Liver (tissue), 9 donors: Measurements from ENCODE around the gene HBA2. TPM values are rescaled to one million over a fixed set of nuclear protein-coding genes. Genes with fewer than 3 reads are reported as not detected.

Experiments used
- DNase-seq: peaks from one replicate; pipeline ENCODE4 v3.0.0-alpha.2; 2017; ENCODE audit warnings: low spot score
- H3K27ac ChIP-seq, 2 donors: one replicate each; pipeline ENCODE4 v1.7.0; 2013; ENCODE audit warnings: inconsistent platforms in 2 of 2, low read length in 2 of 2, control low read depth in 1 of 2, low read depth in 1 of 2, mild to moderate bottlenecking in 1 of 2
- H3K27me3 ChIP-seq, 4 donors: one replicate each; pipeline versions ENCODE4 v1.6.1 to v1.7.0; 2013; ENCODE audit warnings: low read length in 3 of 4, inconsistent platforms in 1 of 4, mild to moderate bottlenecking in 1 of 4, moderate library complexity in 1 of 4; ENCODE audit not compliant: control insufficient read depth in 4 of 4, insufficient read depth in 4 of 4
- H3K36me3 ChIP-seq, 4 donors: one replicate each; pipeline versions ENCODE4 v1.6.1 to v1.7.0; 2013; ENCODE audit warnings: low read length in 3 of 4, mild to moderate bottlenecking in 3 of 4, low read depth in 1 of 4, moderate library complexity in 1 of 4; ENCODE audit not compliant: control insufficient read depth in 4 of 4, insufficient read depth in 3 of 4
- H3K4me1 ChIP-seq, 4 donors: one replicate each; pipeline versions ENCODE4 v1.6.1 to v1.7.0; 2013; ENCODE audit warnings: low read length in 3 of 4, mild to moderate bottlenecking in 3 of 4, moderate library complexity in 1 of 4; ENCODE audit not compliant: control insufficient read depth in 4 of 4, insufficient read depth in 4 of 4
- H3K4me3 ChIP-seq, 3 donors: one replicate each; pipeline versions ENCODE4 v1.6.1 to v1.7.0; 2013; ENCODE audit warnings: low read length in 3 of 3, control low read depth in 1 of 3, low read depth in 1 of 3, mild to moderate bottlenecking in 1 of 3
- H3K9ac ChIP-seq, 2 donors: one replicate each; pipeline ENCODE4 v1.7.0; 2013; ENCODE audit warnings: low read length in 2 of 2, mild to moderate bottlenecking in 2 of 2, moderate library complexity in 2 of 2, control low read depth in 1 of 2, low read depth in 1 of 2
- H3K9me3 ChIP-seq, 4 donors: one replicate each; pipeline versions ENCODE4 v1.6.1 to v1.7.0; 2013; ENCODE audit warnings: low read length in 3 of 4; ENCODE audit not compliant: control insufficient read depth in 4 of 4
- CTCF ChIP-seq: fragments of 150-350 bp; IDR thresholded peaks from 2 replicates; pipeline ENCODE4 v1.5.1; 2017; ENCODE audit warnings: improper control_type of control experiment, low read depth, low read length; ENCODE audit not compliant: missing input control
- EGR1 ChIP-seq, 2 donors: IDR thresholded peaks; 2 replicates each; pipeline ENCODE4 v1.6.1; 2016 to 2018; ENCODE audit warnings: antibody characterized with exemption in 2 of 2, low read depth in 2 of 2
- FOXA1 ChIP-seq: IDR thresholded peaks from 2 replicates; pipeline ENCODE4 v1.6.1; 2016; ENCODE audit warnings: antibody characterized with exemption
- FOXA2 ChIP-seq: IDR thresholded peaks from 2 replicates; pipeline ENCODE4 v1.6.1; 2016; ENCODE audit warnings: antibody characterized with exemption
- GABPA ChIP-seq, 2 donors: IDR thresholded peaks in 1 of 2; conservative IDR thresholded peaks in 1 of 2; 2 replicates each; pipeline ENCODE4 v1.6.1; 2016; ENCODE audit warnings: antibody characterized with exemption in 2 of 2, mild to moderate bottlenecking in 1 of 2, moderate library complexity in 1 of 2
- HNF4A ChIP-seq, 2 donors: conservative IDR thresholded peaks; 2 replicates each; pipeline ENCODE4 v1.6.1; 2016; ENCODE audit warnings: antibody characterized with exemption in 2 of 2, mild to moderate bottlenecking in 2 of 2
- HNF4G ChIP-seq: IDR thresholded peaks from 2 replicates; pipeline ENCODE4 v1.6.1; 2016; ENCODE audit warnings: antibody characterized with exemption
- JUND ChIP-seq, 2 donors: IDR thresholded peaks; 2 replicates each; pipeline ENCODE4 v1.6.1; 2016; ENCODE audit warnings: antibody characterized with exemption in 2 of 2
- MAX ChIP-seq: IDR thresholded peaks from 2 replicates; pipeline ENCODE4 v1.6.1; 2016; ENCODE audit warnings: antibody characterized with exemption
- NR2F2 ChIP-seq: IDR thresholded peaks from 2 replicates; pipeline ENCODE4 v1.6.1; 2016; ENCODE audit warnings: antibody characterized with exemption
- RAD21 ChIP-seq, 2 donors: IDR thresholded peaks; 2 replicates each; pipeline ENCODE4 v1.6.1; 2016; ENCODE audit warnings: antibody characterized with exemption in 2 of 2, mild to moderate bottlenecking in 2 of 2
- REST ChIP-seq: IDR thresholded peaks from 2 replicates; pipeline ENCODE4 v1.6.1; 2016; ENCODE audit warnings: antibody characterized with exemption, mild to moderate bottlenecking
- RXRA ChIP-seq, 2 donors: IDR thresholded peaks; 2 replicates each; pipeline ENCODE4 v1.6.1; 2017 to 2018; ENCODE audit warnings: antibody characterized with exemption in 2 of 2, mild to moderate bottlenecking in 1 of 2
- TAF1 ChIP-seq: conservative IDR thresholded peaks from 2 replicates; pipeline ENCODE4 v1.6.1; 2016; ENCODE audit warnings: antibody characterized with exemption, mild to moderate bottlenecking
- YY1 ChIP-seq: IDR thresholded peaks from 2 replicates; pipeline ENCODE4 v1.6.1; 2016; ENCODE audit warnings: antibody characterized with exemption, mild to moderate bottlenecking
- WGBS: extraction: QIAGEN DNeasy Blood & Tissue Kit; methylation state at CpG from one replicate; pipeline ENCODE4 v1.1.7; 2013; 5-methylcytosine and 5-hydroxymethylcytosine counted together
- polyA plus RNA-seq, 2 donors: library from polyadenylated mRNA; stranded (reverse) in 1 of 2; unstranded in 1 of 2; fragments of 200-250 nt in 1 of 2; fragments of >200 nt in 1 of 2; fragmentation: Nextera tagmentation in 1 of 2; extraction: Ambion mirVana in 1 of 2; gene quantifications; one replicate each; pipeline versions ENCODE4 v1.2.1 to v1.2.3, GENCODE V29; 2013 to 2015
- total RNA-seq, 2 donors: library from RNA; depleted of rRNA; stranded (reverse); fragments of >200 nt; gene quantifications; one replicate each; pipeline ENCODE4 v1.2.3, GENCODE V29; 2014
- TF ChIP-seq, protein P1 (sequence below): IDR thresholded peaks from 2 replicates; pipeline ENCODE4 v1.6.1; 2016; ENCODE audit warnings: antibody characterized with exemption
- TF ChIP-seq, protein P2 (sequence below): IDR thresholded peaks from 2 replicates; pipeline ENCODE4 v1.6.1; 2016; ENCODE audit warnings: antibody characterized with exemption
- donor health status: healthy.
- donor health status: healthy.
- donor health status: healthy.
- donor health status: healthy.
- donor health status: healthy.

Gene HBA2
- total and polyA plus RNA-seq, 4 donors, result 2.8 to 36,951 (median 46.0) TPM

DNA sequence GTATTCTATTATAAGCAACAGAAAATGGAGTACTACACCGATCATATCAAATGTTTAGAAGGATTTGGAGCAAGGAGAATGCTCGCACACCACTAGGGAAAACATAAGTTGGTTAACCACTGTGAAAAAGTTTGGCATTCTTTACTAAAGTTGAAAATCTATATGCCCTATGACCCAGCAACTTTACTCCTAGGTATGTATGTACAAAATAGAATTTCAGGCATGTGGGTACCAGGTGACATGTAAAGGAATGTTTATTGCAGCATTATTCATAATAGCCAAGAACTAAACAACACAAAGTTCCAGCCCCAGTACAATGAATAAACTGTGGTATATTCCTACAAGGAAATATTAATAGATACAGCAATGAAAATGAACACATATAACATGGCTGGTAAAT is 26.0 kb upstream of the HBA2 start:
- H3K4me3 ChIP-seq, result no peak overlapping the region
- H3K36me3 ChIP-seq, result no peaks in the 10 kb centered on the region
- TF ChIP-seq FOXA2, result no peak
- no peak overlapping the region for H3K27ac ChIP-seq
- 85% methylated on average over 2 of the region's 2 CpGs for WGBS
- DNase-seq, result no peak
- H3K27me3 ChIP-seq, result no peaks in the 10 kb centered on the region
- no peaks in the 10 kb centered on the region for H3K9me3 ChIP-seq
- no peaks in the 10 kb centered on the region for H3K4me1 ChIP-seq
- no peak overlapping the region for H3K9ac ChIP-seq

- Histone ChIP-seq H3K36me3 (no peaks in the 10 kb centered on the region), H3K9me3 (no peaks in the 10 kb centered on the region), H3K9ac (no peak overlapping the region), H3K4me3 (no peak overlapping the region), H3K4me1 (peaks cover 0 to under 1% (median under 1%) of the 10 kb centered on the region in 4 donors), H3K27me3 (no peaks in the 10 kb centered on the region), H3K27ac (no peak overlapping the region)
- WGBS, result 44% methylated on average over 9 of the region's 9 CpGs
- DNase-seq, result no peak
- TF ChIP-seq CTCF, result no peak
- TF ChIP-seq REST, result no peak
- TF ChIP-seq NR2F2, result no peak
- TF ChIP-seq TAF1, result no peak
- TF ChIP-seq FOXA1, result no peak
- TF ChIP-seq, protein P1, sequence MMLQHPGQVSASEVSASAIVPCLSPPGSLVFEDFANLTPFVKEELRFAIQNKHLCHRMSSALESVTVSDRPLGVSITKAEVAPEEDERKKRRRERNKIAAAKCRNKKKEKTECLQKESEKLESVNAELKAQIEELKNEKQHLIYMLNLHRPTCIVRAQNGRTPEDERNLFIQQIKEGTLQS, result no peak
- TF ChIP-seq JUND (IDR thresholded peaks at IDR 0.05), result no peak
- TF ChIP-seq EGR1 (IDR thresholded peaks at IDR 0.05; ENCODE audit: low read depth in 2 of 2), result no peak
- TF ChIP-seq, protein P2, sequence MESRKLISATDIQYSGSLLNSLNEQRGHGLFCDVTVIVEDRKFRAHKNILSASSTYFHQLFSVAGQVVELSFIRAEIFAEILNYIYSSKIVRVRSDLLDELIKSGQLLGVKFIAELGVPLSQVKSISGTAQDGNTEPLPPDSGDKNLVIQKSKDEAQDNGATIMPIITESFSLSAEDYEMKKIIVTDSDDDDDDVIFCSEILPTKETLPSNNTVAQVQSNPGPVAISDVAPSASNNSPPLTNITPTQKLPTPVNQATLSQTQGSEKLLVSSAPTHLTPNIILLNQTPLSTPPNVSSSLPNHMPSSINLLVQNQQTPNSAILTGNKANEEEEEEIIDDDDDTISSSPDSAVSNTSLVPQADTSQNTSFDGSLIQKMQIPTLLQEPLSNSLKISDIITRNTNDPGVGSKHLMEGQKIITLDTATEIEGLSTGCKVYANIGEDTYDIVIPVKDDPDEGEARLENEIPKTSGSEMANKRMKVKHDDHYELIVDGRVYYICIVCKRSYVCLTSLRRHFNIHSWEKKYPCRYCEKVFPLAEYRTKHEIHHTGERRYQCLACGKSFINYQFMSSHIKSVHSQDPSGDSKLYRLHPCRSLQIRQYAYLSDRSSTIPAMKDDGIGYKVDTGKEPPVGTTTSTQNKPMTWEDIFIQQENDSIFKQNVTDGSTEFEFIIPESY, result no peak
- TF ChIP-seq YY1, result no peak
- no peak for TF ChIP-seq FOXA2
- no peak for TF ChIP-seq HNF4G
- no peak for TF ChIP-seq MAX
- no peak for TF ChIP-seq RXRA (IDR thresholded peaks at IDR 0.05)
- TF ChIP-seq GABPA (IDR thresholded peaks at IDR 0.05 in 1 of 2, conservative IDR thresholded peaks at IDR 0.05 in 1 of 2), result no peak
- no peak for TF ChIP-seq HNF4A (conservative IDR thresholded peaks at IDR 0.05)
- no peak for TF ChIP-seq RAD21 (IDR thresholded peaks at IDR 0.05)
Observed at GRCh38 chr16:149024-149660, 23.5 kb upstream of the HBA2 start.
